ENCODE results near the gene IPCEF1. TPM values are rescaled to one million over a fixed set of nuclear protein-coding genes. Genes with fewer than 3 reads are reported as not detected.

Gene IPCEF1
- polyA plus RNA-seq, 3 donors = 14.7 to 29.7 (median 16.5) TPM

GRCh38 chr6:154377726-154378125, 21.1 kb upstream of the IPCEF1 start:
- no peak for DNase-seq
- H3K9ac ChIP-seq (ENCODE audit: insufficient read depth, low read length, poor library complexity, severe bottlenecking) = no peak overlapping the region
- no peak overlapping the region for H3K4me2 ChIP-seq (replicated peaks; ENCODE audit: extremely low read depth, low read length, poor library complexity, severe bottlenecking)
- H3K4me3 Mint-ChIP-seq = no peak overlapping the region
- no peaks in the 10 kb centered on the region for H3K27me3 ChIP-seq (ENCODE audit: control insufficient read depth in 2 of 2, insufficient read depth in 2 of 2, low read length in 2 of 2)
- H3K4me1 ChIP-seq (ENCODE audit: control insufficient read depth in 1 of 2, insufficient read depth in 2 of 2, low read length in 2 of 2) = peaks cover 10 to 12% of the 10 kb centered on the region in 2 donors
- no peak overlapping the region for H3K27ac ChIP-seq (ENCODE audit: low read depth in 1 of 2, low read length in 2 of 2)
- no peaks in the 10 kb centered on the region for H4K20me1 ChIP-seq (ENCODE audit: insufficient read depth, low read length)
- peaks cover 14% of the 10 kb centered on the region for H3K4me1 Mint-ChIP-seq
- peaks cover 0 to 2% (median 0%) of the 10 kb centered on the region in 7 donors for H3K9me3 Mint-ChIP-seq
- 100% methylated on average over 1 of the region's 4 CpGs for WGBS (ENCODE audit: insufficient coverage)
- no peak overlapping the region for H2AFZ ChIP-seq (ENCODE audit: insufficient read depth, low read depth, low read length, poor library complexity, severe bottlenecking)
- TF ChIP-seq CTCF (IDR thresholded peaks at IDR 0.05) = no peak
- H3K79me2 ChIP-seq (ENCODE audit: insufficient read depth, low read length) = no peaks in the 10 kb centered on the region
- no peaks in the 10 kb centered on the region for H3K36me3 ChIP-seq (replicated peaks in 1 of 2; ENCODE audit: control insufficient read depth in 1 of 2, insufficient read depth in 2 of 2, low read length in 2 of 2)
- H3K27me3 Mint-ChIP-seq (ENCODE audit: low read depth in 3 of 3) = peaks cover 0 to 4% (median 2%) of the 10 kb centered on the region in 3 donors
- no peaks in the 10 kb centered on the region for H3K36me3 Mint-ChIP-seq
- H3K4me3 ChIP-seq (replicated peaks in 1 of 3; ENCODE audit: low read depth in 2 of 3, low read length in 3 of 3) = no peak overlapping the region
- no peak overlapping the region for H3K27ac Mint-ChIP-seq
- intact Hi-C loops (cut with micrococcal nuclease) = no loop called here
- no peaks in the 10 kb centered on the region for H3K9me3 ChIP-seq (replicated peaks in 1 of 2; ENCODE audit: control insufficient read depth in 1 of 2, insufficient read depth in 1 of 2, low read length in 2 of 2)

- peaks cover under 1% of the 10 kb centered on the region for H3K79me2 ChIP-seq (ENCODE audit: insufficient read depth, low read length)
- peaks cover 26% of the 10 kb centered on the region for H3K4me1 Mint-ChIP-seq
- H3K4me3 Mint-ChIP-seq = no peak overlapping the region
- H3K36me3 ChIP-seq (replicated peaks in 1 of 2; ENCODE audit: control insufficient read depth in 1 of 2, insufficient read depth in 2 of 2, low read length in 2 of 2) = no peaks in the 10 kb centered on the region
- peaks cover 18 to 26% of the 10 kb centered on the region in 2 donors for H3K4me1 ChIP-seq (ENCODE audit: control insufficient read depth in 1 of 2, insufficient read depth in 2 of 2, low read length in 2 of 2)
- no peak overlapping the region for H3K27ac Mint-ChIP-seq
- no peak for DNase-seq
- peaks cover 0 to 2% (median 2%) of the 10 kb centered on the region in 3 donors for H3K27me3 Mint-ChIP-seq (ENCODE audit: low read depth in 3 of 3)
- H3K9me3 Mint-ChIP-seq = no peaks in the 10 kb centered on the region
- H3K36me3 Mint-ChIP-seq = no peaks in the 10 kb centered on the region
- intact Hi-C loops (cut with micrococcal nuclease) = no loop called here
- H3K9ac ChIP-seq (ENCODE audit: insufficient read depth, low read length, poor library complexity, severe bottlenecking) = no peak overlapping the region
- H3K4me2 ChIP-seq (replicated peaks; ENCODE audit: extremely low read depth, low read length, poor library complexity, severe bottlenecking) = no peak overlapping the region
- H3K27me3 ChIP-seq (ENCODE audit: control insufficient read depth in 2 of 2, insufficient read depth in 2 of 2, low read length in 2 of 2) = no peaks in the 10 kb centered on the region
- no peaks in the 10 kb centered on the region for H4K20me1 ChIP-seq (ENCODE audit: insufficient read depth, low read length)
- H3K4me3 ChIP-seq (replicated peaks in 1 of 3; ENCODE audit: low read depth in 2 of 3, low read length in 3 of 3) = no peak overlapping the region
- no CpG with 5 or more reads among the region's 2 CpGs for WGBS (ENCODE audit: insufficient coverage)
- H3K27ac ChIP-seq (ENCODE audit: low read depth in 1 of 2, low read length in 2 of 2) = no peak overlapping the region
- TF ChIP-seq CTCF (IDR thresholded peaks at IDR 0.05) = no peak
- no peak overlapping the region for H2AFZ ChIP-seq (ENCODE audit: insufficient read depth, low read depth, low read length, poor library complexity, severe bottlenecking)
- no peaks in the 10 kb centered on the region for H3K9me3 ChIP-seq (replicated peaks in 1 of 2; ENCODE audit: control insufficient read depth in 1 of 2, insufficient read depth in 1 of 2, low read length in 2 of 2)
These were observed 17.4 kb upstream of the IPCEF1 start for GRCh38 chr6:154373971-154374370.

Measured in CD14-positive monocyte (primary cell).